Sigmoid colon (tissue), 7 donors: ENCODE results near the gene ATG14. TPM values are rescaled to one million over a fixed set of nuclear protein-coding genes. Genes with fewer than 3 reads are reported as not detected.
A peak's percentile ranks its signal among the peaks of the same experiment; 100 is the strongest.

ENCODE experiments used
- DNase-seq: peaks from one replicate; pipeline ENCODE4 v3.0.0-alpha.2; 2019
- H3K27ac ChIP-seq, 4 donors: fragments of 200-600 bp; sonication (generic); one replicate each; pipeline ENCODE4 v1.5.1; 2016 to 2019; ENCODE audit warnings: mild to moderate bottlenecking in 1 of 4
- H3K27me3 ChIP-seq, 3 donors: fragments of 200-600 bp; sonication (generic); one replicate each; pipeline ENCODE4 v1.5.1; 2019; ENCODE audit warnings: mild to moderate bottlenecking in 1 of 3
- H3K36me3 ChIP-seq, 4 donors: fragments of 200-600 bp; sonication (generic); one replicate each; pipeline ENCODE4 v1.5.1; 2016 to 2019
- H3K4me1 ChIP-seq, 4 donors: fragments of 200-600 bp; sonication (generic); one replicate each; pipeline ENCODE4 v1.5.1; 2017 to 2019
- H3K4me3 ChIP-seq, 4 donors: fragments of 200-600 bp; sonication (generic); one replicate each; pipeline ENCODE4 v1.5.1; 2017 to 2019; ENCODE audit warnings: mild to moderate bottlenecking in 2 of 4, moderate library complexity in 1 of 4
- H3K9me3 ChIP-seq, 4 donors: fragments of 200-600 bp in 3 of 4; sonication (generic) in 3 of 4; one replicate each; pipeline versions ENCODE4 v1.5.1 to v1.6.1; 2013 to 2019
- CTCF ChIP-seq, 4 experiments: fragments of 450-650 bp in 3 of 4; fragments of 200-600 bp in 1 of 4; IDR thresholded peaks; one replicate each; pipeline ENCODE4 v1.5.1; 2016 to 2019; ENCODE audit warnings: antibody characterized with exemption in 4 of 4, mild to moderate bottlenecking in 3 of 4, moderate library complexity in 2 of 4
- EP300 ChIP-seq, 4 donors: sonication (generic); formaldehyde crosslinking; IDR thresholded peaks; one replicate each; pipeline ENCODE4 v1.6.1; 2017; ENCODE audit warnings: antibody characterized with exemption in 4 of 4
- POLR2A ChIP-seq, 2 donors: fragments of 450-650 bp; IDR thresholded peaks; one replicate each; pipeline ENCODE4 v1.6.1; 2016; ENCODE audit warnings: antibody characterized with exemption in 2 of 2, mild to moderate bottlenecking in 2 of 2, moderate library complexity in 2 of 2
- POLR2AphosphoS5 ChIP-seq, 4 donors: sonication (generic); formaldehyde crosslinking; IDR thresholded peaks; one replicate each; pipeline ENCODE4 v1.6.1; 2017; ENCODE audit warnings: antibody characterized with exemption in 4 of 4
- WGBS, 2 donors: extraction: QIAGEN DNeasy Blood & Tissue Kit; methylation state at CpG; one replicate each; pipeline ENCODE4 v1.1.7; 2013; 5-methylcytosine and 5-hydroxymethylcytosine counted together
- intact Hi-C: fragments of 100-400 bp; cut with DNase I; formaldehyde crosslinking; loops from one replicate; pipeline ENCODE4 v1.15.1; 2023
- polyA plus RNA-seq, 3 donors: library from polyadenylated mRNA; stranded (reverse); fragments of 200-250 nt; gene quantifications; one replicate each; pipeline ENCODE4 v1.2.3, GENCODE V29; 2013
- total RNA-seq, 4 donors: library from RNA; depleted of rRNA; stranded (reverse); fragments of >200 nt; gene quantifications; one replicate each; pipeline ENCODE4 v1.1.0, GENCODE V29; 2016
- donor health status: healthy with polysubstance abuse.
- donor health status: Bipolar disorder and iron deficiency.
- donor health status: healthy.

ATG14 gene
- total and polyA plus RNA-seq, 7 donors, result 3.6 to 22.2 (median 17.1) TPM

DNA sequence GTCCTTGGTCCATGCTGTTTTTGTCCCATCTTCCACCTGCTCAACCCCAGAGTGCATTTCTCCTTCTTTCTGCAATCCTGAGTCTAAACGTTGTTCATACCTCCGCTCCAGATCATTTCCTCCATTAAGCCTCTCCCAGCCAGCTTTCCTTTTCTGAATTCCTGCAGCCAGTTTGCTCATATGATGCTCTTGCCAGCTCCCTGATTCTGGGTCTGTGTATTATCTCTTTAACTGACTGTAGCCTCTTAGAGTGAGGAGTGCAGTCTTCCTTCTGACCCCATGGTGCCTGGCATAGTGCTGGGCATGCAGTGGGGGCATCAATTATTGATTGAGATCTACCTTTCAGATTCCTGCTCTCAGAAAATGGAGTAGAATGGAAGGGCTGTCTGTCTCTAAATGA lies 40.3 kb upstream of the ATG14 start:
- intact Hi-C loops, result loop anchor here (10.0 kb wide), 1 partner anchor 1023 kb away; no protein-coding TSS in a partner anchor
- Histone ChIP-seq H3K9me3 (no peaks in the 10 kb centered on the region), H3K4me3 (no peak overlapping the region), H3K27me3 (no peaks in the 10 kb centered on the region), H3K4me1 (peaks cover 0 to 34% (median 25%) of the 10 kb centered on the region in 4 donors), H3K27ac (no peak overlapping the region), H3K36me3 (no peaks in the 10 kb centered on the region)
- no peak for DNase-seq
- no peak for TF ChIP-seq POLR2AphosphoS5 (IDR thresholded peaks at IDR 0.05)
- TF ChIP-seq CTCF (IDR thresholded peaks at IDR 0.05), result no peak
- no peak for TF ChIP-seq POLR2A (IDR thresholded peaks at IDR 0.05)
- TF ChIP-seq EP300 (IDR thresholded peaks at IDR 0.05), result no peak
- 29 to 59% methylated on average over 2 of the region's 2 CpGs for WGBS, 2 donors

- 22 to 47% methylated on average over 4 of the region's 4 CpGs for WGBS, 2 donors
- Histone ChIP-seq H3K36me3 (no peaks in the 10 kb centered on the region), H3K4me1 (peaks cover 0 to 34% (median 27%) of the 10 kb centered on the region in 4 donors), H3K9me3 (no peaks in the 10 kb centered on the region), H3K4me3 (no peak overlapping the region), H3K27me3 (no peaks in the 10 kb centered on the region), H3K27ac (no peak overlapping the region)
- peak in 1 of 4 donors; percentile 6 for TF ChIP-seq POLR2AphosphoS5 (IDR thresholded peaks at IDR 0.05)
- TF ChIP-seq POLR2A (IDR thresholded peaks at IDR 0.05), result no peak
- no peak for DNase-seq
- intact Hi-C loops, result loop anchor here (10.0 kb wide), 1 partner anchor 1023 kb away; no protein-coding TSS in a partner anchor
These were observed 39.8 kb upstream of the ATG14 start for GRCh38 chr14:55451398-55451797.

DNA sequence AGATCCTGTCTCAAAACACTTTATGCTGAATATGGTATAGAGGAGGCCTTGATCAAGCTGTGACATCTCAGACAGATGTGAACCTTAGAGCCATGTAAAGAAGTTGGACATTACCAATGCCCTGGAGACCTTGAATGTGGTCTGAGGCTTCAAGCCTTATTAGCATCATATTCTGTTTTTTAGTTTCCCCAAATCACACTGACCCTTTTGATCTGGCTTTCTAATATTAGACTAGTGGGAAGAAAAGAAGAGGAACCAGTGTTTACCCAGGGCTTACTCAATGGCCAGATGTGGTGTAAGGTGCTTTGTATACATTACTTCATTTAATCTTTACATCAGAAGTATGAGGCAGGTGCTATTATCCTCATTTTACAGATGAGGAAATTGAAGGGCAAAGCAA lies 39.4 kb upstream of the ATG14 start:
- Histone ChIP-seq H3K27ac (no peak overlapping the region), H3K4me3 (no peak overlapping the region), H3K27me3 (no peaks in the 10 kb centered on the region), H3K4me1 (peaks cover 0 to 34% (median 27%) of the 10 kb centered on the region in 4 donors), H3K36me3 (no peaks in the 10 kb centered on the region), H3K9me3 (no peaks in the 10 kb centered on the region)
- intact Hi-C loops, result loop anchor here (10.0 kb wide), 1 partner anchor 1024 kb away; no protein-coding TSS in a partner anchor
- DNase-seq, result no peak
- TF ChIP-seq POLR2AphosphoS5 (IDR thresholded peaks at IDR 0.05) (no peak), CTCF (IDR thresholded peaks at IDR 0.05) (no peak), POLR2A (IDR thresholded peaks at IDR 0.05) (no peak), EP300 (IDR thresholded peaks at IDR 0.05) (no peak)

DNA sequence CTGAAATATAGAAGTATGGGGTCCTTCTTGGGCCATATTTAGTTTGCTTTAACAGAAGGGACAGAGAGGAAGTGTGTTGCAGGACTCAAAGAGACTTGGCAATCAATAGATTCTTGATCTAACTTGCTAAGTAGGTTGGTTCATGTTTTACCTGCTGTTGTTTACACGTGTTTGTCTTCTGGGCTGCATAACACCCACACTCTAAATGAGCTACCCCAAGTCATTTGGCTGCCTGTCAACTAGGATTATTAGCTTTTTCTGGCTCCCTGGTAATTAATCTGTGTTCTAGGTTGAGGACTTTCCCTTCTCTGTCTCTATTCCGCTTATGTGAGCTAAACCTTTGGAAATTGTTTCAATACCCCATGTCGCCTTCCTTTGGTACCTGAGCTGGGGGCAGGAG lies 38.9 kb upstream of the ATG14 start:
- no peaks in the 10 kb centered on the region for H3K27me3 ChIP-seq
- H3K27ac ChIP-seq, result no peak overlapping the region
- DNase-seq, result no peak
- 76 to 85% methylated on average over 3 of the region's 3 CpGs for WGBS, 2 donors
- intact Hi-C loops, result loop anchor here (10.0 kb wide), 1 partner anchor 1024 kb away; no protein-coding TSS in a partner anchor
- TF ChIP-seq POLR2AphosphoS5 (IDR thresholded peaks at IDR 0.05) (no peak), CTCF (IDR thresholded peaks at IDR 0.05) (no peak), EP300 (IDR thresholded peaks at IDR 0.05) (no peak), POLR2A (IDR thresholded peaks at IDR 0.05) (no peak)
- no peaks in the 10 kb centered on the region for H3K9me3 ChIP-seq
- H3K36me3 ChIP-seq, result no peaks in the 10 kb centered on the region
- H3K4me1 ChIP-seq, result peaks cover 0 to 34% (median 27%) of the 10 kb centered on the region in 4 donors
- no peak overlapping the region for H3K4me3 ChIP-seq

- no peaks in the 10 kb centered on the region for H3K27me3 ChIP-seq
- no peak for TF ChIP-seq EP300 (IDR thresholded peaks at IDR 0.05)
- TF ChIP-seq CTCF (IDR thresholded peaks at IDR 0.05), result no peak
- TF ChIP-seq POLR2A (IDR thresholded peaks at IDR 0.05), result no peak
- TF ChIP-seq POLR2AphosphoS5 (IDR thresholded peaks at IDR 0.05), result no peak
- no peaks in the 10 kb centered on the region for H3K9me3 ChIP-seq
- H3K4me3 ChIP-seq, result no peak overlapping the region
- intact Hi-C loops, result loop anchor here (10.0 kb wide), 1 partner anchor 1025 kb away; no protein-coding TSS in a partner anchor
- 46 to 62% methylated on average over 2 of the region's 2 CpGs for WGBS, 2 donors
- H3K4me1 ChIP-seq, result peaks cover 0 to 32% (median 27%) of the 10 kb centered on the region in 4 donors
- H3K36me3 ChIP-seq, result no peaks in the 10 kb centered on the region
- no peak overlapping the region for H3K27ac ChIP-seq
- DNase-seq, result no peak
These were observed 38.5 kb upstream of the ATG14 start for GRCh38 chr14:55450124-55450523.
